Suprapubic skin (tissue), 4 donors: ENCODE data around the gene ALDH18A1.

ENCODE experiments used
- EP300 ChIP-seq: sonication (generic); formaldehyde crosslinking; IDR thresholded peaks from one replicate; pipeline ENCODE4 v1.6.1; 2017; ENCODE audit warnings: antibody characterized with exemption
- POLR2A ChIP-seq, 2 donors: fragments of 450-650 bp; IDR thresholded peaks; one replicate each; pipeline ENCODE4 v1.6.1; 2017; ENCODE audit warnings: antibody characterized with exemption in 2 of 2, mild to moderate bottlenecking in 2 of 2, moderate library complexity in 2 of 2
- POLR2AphosphoS5 ChIP-seq, 3 donors: sonication (generic); formaldehyde crosslinking; IDR thresholded peaks; one replicate each; pipeline ENCODE4 v1.6.1; 2017; ENCODE audit warnings: antibody characterized with exemption in 3 of 3
- TF ChIP-seq, protein P1 (sequence below), 2 donors: fragments of 200-600 bp in 1 of 2; fragments of 450-650 bp in 1 of 2; sonication (generic) in 1 of 2; IDR thresholded peaks; one replicate each; pipeline ENCODE4 v1.5.1; 2016 to 2019; ENCODE audit warnings: antibody characterized with exemption in 2 of 2, mild to moderate bottlenecking in 1 of 2, moderate library complexity in 1 of 2

DNA sequence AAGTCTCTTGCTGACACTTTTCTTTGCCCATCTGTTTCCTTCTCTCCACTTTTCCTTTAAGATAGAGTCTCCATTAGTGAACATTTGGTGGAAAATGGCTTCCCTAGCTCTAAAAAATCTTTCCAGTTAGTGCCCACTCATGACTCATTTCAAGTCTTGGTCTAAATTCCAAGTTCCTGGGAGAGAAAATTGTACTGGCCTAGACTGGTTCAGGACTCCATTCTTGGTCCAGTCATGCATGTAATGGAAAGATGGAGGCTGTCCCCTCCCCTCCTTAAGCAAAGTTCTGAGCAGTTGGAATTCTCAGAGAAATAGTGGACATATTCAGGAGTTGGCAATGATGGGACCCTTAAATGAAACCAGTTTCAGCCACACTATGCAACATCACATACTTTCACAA lies 3.8 kb upstream of the ALDH18A1 start:
- TF ChIP-seq, protein P1, sequence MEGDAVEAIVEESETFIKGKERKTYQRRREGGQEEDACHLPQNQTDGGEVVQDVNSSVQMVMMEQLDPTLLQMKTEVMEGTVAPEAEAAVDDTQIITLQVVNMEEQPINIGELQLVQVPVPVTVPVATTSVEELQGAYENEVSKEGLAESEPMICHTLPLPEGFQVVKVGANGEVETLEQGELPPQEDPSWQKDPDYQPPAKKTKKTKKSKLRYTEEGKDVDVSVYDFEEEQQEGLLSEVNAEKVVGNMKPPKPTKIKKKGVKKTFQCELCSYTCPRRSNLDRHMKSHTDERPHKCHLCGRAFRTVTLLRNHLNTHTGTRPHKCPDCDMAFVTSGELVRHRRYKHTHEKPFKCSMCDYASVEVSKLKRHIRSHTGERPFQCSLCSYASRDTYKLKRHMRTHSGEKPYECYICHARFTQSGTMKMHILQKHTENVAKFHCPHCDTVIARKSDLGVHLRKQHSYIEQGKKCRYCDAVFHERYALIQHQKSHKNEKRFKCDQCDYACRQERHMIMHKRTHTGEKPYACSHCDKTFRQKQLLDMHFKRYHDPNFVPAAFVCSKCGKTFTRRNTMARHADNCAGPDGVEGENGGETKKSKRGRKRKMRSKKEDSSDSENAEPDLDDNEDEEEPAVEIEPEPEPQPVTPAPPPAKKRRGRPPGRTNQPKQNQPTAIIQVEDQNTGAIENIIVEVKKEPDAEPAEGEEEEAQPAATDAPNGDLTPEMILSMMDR (IDR thresholded peaks at IDR 0.05): no peak
- TF ChIP-seq POLR2A (IDR thresholded peaks at IDR 0.05) (no peak), POLR2AphosphoS5 (IDR thresholded peaks at IDR 0.05) (no peak), EP300 (no peak)
